MCF 10A (cell line): Measurements from ENCODE around the gene WFDC10B. TPM values are rescaled to one million over a fixed set of nuclear protein-coding genes. Genes with fewer than 3 reads are reported as not detected.
"Not testable (repeated sequence)": the region's sequence is repeated elsewhere in the genome, so short reads cannot be mapped to it uniquely, and the experiment has no call there.

ENCODE experiments used
- BruUV-seq: library from RNA; stranded (reverse); fragments of 400-500 nt; replicated peaks from 2 replicates; lab custom pipeline; 2021; lab: Mats Ljungman, UMichigan
- CTCF ChIA-PET: fragments of 300-600 bp; sonication (Branson Sonifier 250); formaldehyde crosslinking; extraction: SDS; loops from one replicate; lab custom pipeline; 2021; ENCODE audit warnings: antibody characterized with exemption, inconsistent platforms; lab: Yijun Ruan, JAX
- POLR2A ChIA-PET: fragments of 300-600, 350-650 bp; sonication (Branson Sonifier 250); formaldehyde crosslinking; extraction: SDS; loops from one replicate; lab custom pipeline; 2020; ENCODE audit warnings: antibody characterized with exemption, inconsistent platforms; lab: Yijun Ruan, JAX
- DNase-seq: peaks from one replicate; pipeline ENCODE4 v3.0.0-alpha.2; 2018; ENCODE audit not compliant: unreplicated experiment
- H3K27ac Mint-ChIP-seq: one replicate; pipeline ENCODE4 v1.8.0; 2022; ENCODE audit warnings: mild to moderate bottlenecking, low read depth, mixed read lengths; ENCODE audit not compliant: unreplicated experiment
- H3K27me3 Mint-ChIP-seq: one replicate; pipeline ENCODE4 v1.8.0; 2022; ENCODE audit warnings: mixed read lengths; ENCODE audit not compliant: insufficient read depth, unreplicated experiment
- H3K36me3 Mint-ChIP-seq: one replicate; pipeline ENCODE4 v1.8.0; 2022; ENCODE audit warnings: mild to moderate bottlenecking, moderate library complexity, mixed read lengths; ENCODE audit not compliant: insufficient read depth, unreplicated experiment
- H3K4me1 Mint-ChIP-seq: one replicate; pipeline ENCODE4 v1.8.0; 2022; ENCODE audit warnings: mixed read lengths; ENCODE audit not compliant: insufficient read depth, unreplicated experiment
- H3K4me3 Mint-ChIP-seq: one replicate; pipeline ENCODE4 v1.8.0; 2022; ENCODE audit warnings: mild to moderate bottlenecking, moderate library complexity, mixed read lengths; ENCODE audit not compliant: unreplicated experiment
- H3K9me3 Mint-ChIP-seq: one replicate; pipeline ENCODE4 v1.8.0; 2022; ENCODE audit warnings: mixed read lengths; ENCODE audit not compliant: unreplicated experiment
- CTCF ChIP-seq: fragments of 200-600 bp; IDR thresholded peaks from one replicate; pipeline ENCODE4 v1.8.0; 2022; ENCODE audit warnings: antibody characterized with exemption, mild to moderate bottlenecking; ENCODE audit not compliant: unreplicated experiment
- intact Hi-C: fragments of 100-400 bp; cut with micrococcal nuclease; formaldehyde crosslinking; loops from 2 replicates; pipeline ENCODE4 v1.14.1; 2022
- total RNA-seq: library from RNA; stranded (reverse); gene quantifications from 2 replicates; pipeline ENCODE4 v1.2.3, GENCODE V29; 2022

The WFDC10B gene
- total RNA-seq, 1 experiment from 2014 or later: not detected

- Mint-ChIP-seq H3K36me3 (no peaks in the 10 kb centered on the region), H3K27ac (no peak overlapping the region), H3K9me3 (peaks cover 3% of the 10 kb centered on the region), H3K4me3 (no peak overlapping the region), H3K4me1 (no peaks in the 10 kb centered on the region), H3K27me3 (peaks cover 67% of the 10 kb centered on the region)
- BruUV-seq: no TSS peak
- ChIA-PET CTCF (no interaction called here), POLR2A (interaction anchor here (0.6 to 0.7 kb wide), 2 partner anchors 11 to 203 kb away, joined by 3 read pairs; no protein-coding TSS in a partner anchor)
- no peak for TF ChIP-seq CTCF
- no peak for DNase-seq
- intact Hi-C loops: no loop called here
These were observed 22.2 kb upstream of the WFDC10B start for GRCh38 chr20:45727044-45727443.

- ChIA-PET POLR2A (no interaction called here), CTCF (no interaction called here)
- Mint-ChIP-seq H3K36me3 (no peaks in the 10 kb centered on the region), H3K4me3 (no peak overlapping the region), H3K27ac (no peak overlapping the region), H3K27me3 (peaks cover 58% of the 10 kb centered on the region), H3K9me3 (no peaks in the 10 kb centered on the region), H3K4me1 (no peaks in the 10 kb centered on the region)
- DNase-seq: peak; percentile 36
- intact Hi-C loops: no loop called here
- no TSS peak for BruUV-seq
- no peak for TF ChIP-seq CTCF
These were observed 20.3 kb upstream of the WFDC10B start for GRCh38 chr20:45725134-45725533.

- peaks cover 80% of the 10 kb centered on the region for H3K27me3 Mint-ChIP-seq
These were observed 17.2 kb upstream of the WFDC10B start, which contains the start of gene SPINT4 for GRCh38 chr20:45722047-45722446. TSS of gene SPINT4 (plus strand) at chr20:45722347. CDS start at chr20:45722368, 21 bp downstream.

DNA sequence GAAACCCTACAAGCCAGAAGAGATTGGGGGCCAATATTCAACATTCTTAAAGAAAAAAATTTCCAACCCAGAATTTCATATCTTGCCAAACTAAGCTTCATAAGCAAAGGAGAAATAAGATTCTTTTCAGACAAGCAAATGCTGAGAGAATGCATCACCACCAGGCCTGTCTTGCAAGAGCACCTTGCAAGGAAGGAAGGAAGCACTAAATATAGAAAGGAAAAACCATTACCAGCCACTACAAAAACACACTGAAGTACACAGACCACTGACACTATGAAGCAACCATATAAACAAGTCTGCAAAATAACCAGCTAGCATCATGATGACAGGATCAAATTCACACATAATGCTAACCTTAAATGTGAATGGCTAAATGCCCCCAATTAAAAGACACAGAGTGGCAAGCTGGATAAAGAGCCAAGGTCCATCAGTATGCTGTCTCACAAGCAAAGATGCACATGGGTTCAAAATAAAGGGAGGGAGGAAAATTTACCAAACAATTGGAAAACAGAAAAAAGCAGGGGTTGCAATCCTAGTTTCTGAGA lies 11.4 kb upstream of the WFDC10B start:
- ChIA-PET POLR2A (interaction anchor here (0.7 kb wide), 2 partner anchors 11 to 119 kb away, joined by 3 read pairs; no protein-coding TSS in a partner anchor), CTCF (interaction anchor here (0.7 kb wide), 1 partner anchor 672 kb away, joined by 3 read pairs; no protein-coding TSS in a partner anchor)
- H3K27me3 Mint-ChIP-seq: peaks cover 68% of the 10 kb centered on the region
- H3K4me1 Mint-ChIP-seq, H3K4me3 Mint-ChIP-seq, H3K27ac Mint-ChIP-seq, BruUV-seq, H3K9me3 Mint-ChIP-seq, H3K36me3 Mint-ChIP-seq, DNase-seq, intact Hi-C loops: not testable (repeated sequence)

More at GRCh38 chr20:45722047-45722446, 17.2 kb upstream of the WFDC10B start, which contains the start of gene SPINT4:
- POLR2A ChIA-PET: interaction anchor here (0.7 kb wide), 1 partner anchor 117 kb away, joined by 3 read pairs; no protein-coding TSS in a partner anchor
- no TSS peak for BruUV-seq
- no peak for TF ChIP-seq CTCF
- H3K27ac Mint-ChIP-seq: no peak within 1 kb of the TSS
- intact Hi-C loops: no loop called here
- H3K4me1 Mint-ChIP-seq: no peaks in the 10 kb centered on the region
- CTCF ChIA-PET: interaction anchor here (0.5 to 0.8 kb wide), 2 partner anchors 30 to 64 kb away, joined by 3 to 4 read pairs; no protein-coding TSS in a partner anchor
- no peaks in the 10 kb centered on the region for H3K9me3 Mint-ChIP-seq
- no peak for DNase-seq
- no peak within 1 kb of the TSS for H3K4me3 Mint-ChIP-seq
- no peaks in the 10 kb centered on the region for H3K36me3 Mint-ChIP-seq
